ENCODE measurements around the gene SLC35C1. TPM values are rescaled to one million over a fixed set of nuclear protein-coding genes. Genes with fewer than 3 reads are reported as not detected.

SLC35C1 gene
- polyA plus RNA-seq, 1 experiment = 4.7 TPM

- Histone ChIP-seq H3K27ac (ENCODE audit: low read depth, low read length) (no peak overlapping the region), H3K27me3 (ENCODE audit: control insufficient read depth, insufficient read depth, low read length) (peaks cover 11% of the 10 kb centered on the region), H3K4me3 (ENCODE audit: low read depth, low read length) (no peak overlapping the region), H3K9me3 (ENCODE audit: control insufficient read depth, insufficient read depth, low read length) (no peaks in the 10 kb centered on the region; the same call in 1 of the 2 replicates)
- TF ChIP-seq CTCF (IDR thresholded peaks at IDR 0.05; ENCODE audit: low read depth, low read length) = no peak
- ChIA-PET CTCF (interaction anchor here (7.0 kb wide), 1 partner anchor 29 kb away, joined by 61 read pairs; no protein-coding TSS in a partner anchor), POLR2A (no interaction called here)
- no peak for DNase-seq (ENCODE audit: low read depth, low spot score)
These were observed 4.7 kb upstream of the SLC35C1 start for GRCh38 chr11:45800261-45800660.

GRCh38 chr11:45801723-45802315 lies 3.1 kb upstream of the SLC35C1 start:
- ChIA-PET CTCF (no interaction called here), POLR2A (no interaction called here)
- Histone ChIP-seq H3K9me3 (ENCODE audit: control insufficient read depth, insufficient read depth, low read length) (peaks cover 6% of the 10 kb centered on the region; the same call in 1 of the 2 replicates), H3K27me3 (ENCODE audit: control insufficient read depth, insufficient read depth, low read length) (peaks cover 9% of the 10 kb centered on the region), H3K27ac (ENCODE audit: low read depth, low read length) (no peak overlapping the region), H3K4me3 (ENCODE audit: low read depth, low read length) (no peak overlapping the region)
- no peak for DNase-seq (ENCODE audit: low read depth, low spot score)
- no peak for TF ChIP-seq CTCF (IDR thresholded peaks at IDR 0.05; ENCODE audit: low read depth, low read length)

GRCh38 chr11:45802531-45803317 lies 2.2 kb upstream of the SLC35C1 start:
- ChIA-PET POLR2A (no interaction called here), CTCF (interaction anchor here (1.5 kb wide), 1 partner anchor 31 kb away, joined by 6 read pairs; no protein-coding TSS in a partner anchor)
- no peak for TF ChIP-seq CTCF (IDR thresholded peaks at IDR 0.05; ENCODE audit: low read depth, low read length)
- no peak for DNase-seq (ENCODE audit: low read depth, low spot score)
- H3K9me3 ChIP-seq (ENCODE audit: control insufficient read depth, insufficient read depth, low read length) = peaks cover 6% of the 10 kb centered on the region; the same call in 1 of the 2 replicates
- no peak overlapping the region for H3K4me3 ChIP-seq (ENCODE audit: low read depth, low read length)
- H3K27me3 ChIP-seq (ENCODE audit: control insufficient read depth, insufficient read depth, low read length) = peaks cover 9% of the 10 kb centered on the region
- no peak overlapping the region for H3K27ac ChIP-seq (ENCODE audit: low read depth, low read length)

GRCh38 chr11:45803971-45804760 lies 783 bp upstream of the SLC35C1 start:
- ChIA-PET CTCF (interaction anchor here (0.5 to 2.7 kb wide), 4 partner anchors 11 to 40 kb away, joined by 4 to 9 read pairs (median 5); no protein-coding TSS in a partner anchor), POLR2A (interaction anchor here (1.6 kb wide), 1 partner anchor 43 kb away, joined by 9 read pairs; the partner anchor contains the start of gene CRY2)
- no peak for DNase-seq (ENCODE audit: low read depth, low spot score)
- Histone ChIP-seq H3K27ac (ENCODE audit: low read depth, low read length) (peak overlapping the region; percentile 39), H3K27me3 (ENCODE audit: control insufficient read depth, insufficient read depth, low read length) (peaks cover 9% of the 10 kb centered on the region), H3K9me3 (ENCODE audit: control insufficient read depth, insufficient read depth, low read length) (peaks cover 6% of the 10 kb centered on the region; the same call in 1 of the 2 replicates), H3K4me3 (ENCODE audit: low read depth, low read length) (peak overlapping the region; percentile 93)
- TF ChIP-seq CTCF (IDR thresholded peaks at IDR 0.05; ENCODE audit: low read depth, low read length) = no peak
